Measurements from ENCODE around the gene MRGPRD.

DNA sequence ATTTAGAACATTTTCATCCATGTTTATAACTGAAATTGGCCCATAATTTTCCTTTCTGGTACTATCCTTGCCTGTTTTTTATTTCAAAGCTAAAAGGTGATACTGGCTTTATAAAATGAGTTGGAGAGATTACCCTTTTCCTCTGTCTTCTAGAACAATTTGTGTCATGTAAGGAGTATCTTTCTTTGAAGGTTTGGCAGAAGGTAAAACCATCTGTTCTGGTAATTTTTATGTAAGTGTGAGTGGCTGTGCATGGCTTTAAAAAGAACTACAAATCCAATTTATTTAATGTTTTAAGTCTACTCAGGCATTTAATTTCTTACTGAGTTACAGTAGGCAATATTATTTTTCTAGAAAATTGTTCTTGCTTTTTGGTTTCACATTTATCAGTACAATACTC lies 7.7 kb upstream of the MRGPRD start:
- no peak for TF ChIP-seq CTCF (conservative IDR thresholded peaks at IDR 0.05; ENCODE audit: low read length)
- no peak for TF ChIP-seq EZH2phosphoT487 (IDR thresholded peaks at IDR 0.05; ENCODE audit: borderline replicate concordance, low read depth, low read length)
